ENCODE measurements around the gene HNRNPLL.
A peak's percentile ranks its signal among the peaks of the same experiment; 100 is the strongest.
"Not testable (repeated sequence)": the region's sequence is repeated elsewhere in the genome, so short reads cannot be mapped to it uniquely, and the experiment has no call there.

HNRNPLL gene

DNA sequence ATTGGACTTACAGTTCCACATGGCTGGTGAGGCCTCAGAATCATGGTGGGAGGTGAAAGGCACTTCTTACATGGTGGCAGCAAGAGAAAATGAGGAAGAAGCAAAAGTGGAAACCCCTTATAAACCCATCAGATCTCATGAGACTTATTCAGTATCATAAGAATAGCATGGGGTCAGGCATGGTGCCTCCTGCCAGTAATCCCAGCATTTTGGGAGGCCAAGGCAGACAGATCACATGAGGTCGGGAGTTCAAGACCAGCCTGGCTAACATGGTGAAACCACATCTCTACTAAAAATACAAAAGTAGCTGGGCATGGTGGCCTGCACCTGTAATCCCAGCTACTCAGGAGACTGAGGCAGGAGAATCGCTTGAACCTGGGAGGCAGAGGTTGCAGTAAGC is 6.5 kb upstream of the HNRNPLL start:
- H3K36me3 Mint-ChIP-seq, H3K4me3 Mint-ChIP-seq, H3K27ac Mint-ChIP-seq, DNase-seq, H3K27me3 Mint-ChIP-seq, H3K9me3 Mint-ChIP-seq: not testable (repeated sequence)
- H3K4me1 Mint-ChIP-seq: peaks cover 27% of the 10 kb centered on the region
- CTCF ChIA-PET: interaction anchor here (1.4 to 1.5 kb wide), 3 partner anchors 39 to 55 kb away, joined by 3 to 4 read pairs (median 4); no protein-coding TSS in a partner anchor

DNA sequence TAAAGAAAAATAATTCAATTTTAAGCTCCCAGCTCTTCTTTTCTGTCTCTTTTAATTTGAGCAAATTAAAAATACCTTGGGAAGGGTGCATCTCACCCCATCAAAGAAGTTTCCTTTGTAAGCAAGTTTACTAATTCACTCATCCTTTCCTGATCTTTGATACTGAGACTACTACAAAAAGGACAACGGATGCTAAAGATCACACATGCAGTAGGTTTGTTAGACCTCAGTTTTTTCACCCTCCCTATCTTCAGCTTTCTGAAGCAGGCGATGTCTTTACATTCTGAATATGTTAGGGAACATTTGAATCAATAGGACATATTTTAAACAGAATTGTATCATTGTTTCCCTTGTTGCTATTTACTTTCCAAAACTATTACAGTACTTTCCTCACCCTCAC is 6.0 kb upstream of the HNRNPLL start:
- peaks cover 2% of the 10 kb centered on the region for H3K36me3 Mint-ChIP-seq
- no peak overlapping the region for H3K27ac Mint-ChIP-seq
- DNase-seq: no peak
- peaks cover 2% of the 10 kb centered on the region for H3K9me3 Mint-ChIP-seq
- no peaks in the 10 kb centered on the region for H3K27me3 Mint-ChIP-seq
- CTCF ChIA-PET: interaction anchor here (1.5 kb wide), 1 partner anchor 40 kb away, joined by 3 read pairs; no protein-coding TSS in a partner anchor
- peaks cover 32% of the 10 kb centered on the region for H3K4me1 Mint-ChIP-seq
- H3K4me3 Mint-ChIP-seq: no peak overlapping the region

DNA sequence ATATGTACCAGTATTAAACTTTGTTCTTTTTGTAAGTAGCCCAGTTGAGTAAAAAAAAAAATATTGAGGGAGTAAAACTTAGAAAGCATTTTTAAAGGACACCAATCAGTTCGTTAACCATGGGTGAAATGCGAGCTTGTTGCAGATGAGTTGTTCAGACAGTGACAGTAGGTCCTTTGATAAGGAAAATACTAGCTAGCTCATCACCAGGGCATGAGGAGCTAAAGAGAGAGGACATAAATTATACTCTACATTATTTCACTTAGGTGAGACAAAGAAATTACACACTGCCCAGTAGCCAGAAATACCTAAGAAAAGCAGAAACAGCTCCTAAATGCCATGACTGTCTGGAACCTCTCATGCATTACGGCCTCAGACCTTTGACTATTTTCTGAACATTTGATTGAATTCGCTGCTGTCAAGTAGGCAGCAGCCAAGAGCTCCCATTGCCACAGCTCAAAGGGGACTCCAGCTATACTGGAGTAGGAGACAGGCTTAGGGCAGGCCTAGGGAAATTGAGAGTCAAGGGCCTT is 2.6 kb upstream of the HNRNPLL start:
- Mint-ChIP-seq H3K27me3 (no peaks in the 10 kb centered on the region), H3K27ac (no peak overlapping the region), H3K4me3 (no peak overlapping the region), H3K4me1 (peaks cover 41% of the 10 kb centered on the region), H3K36me3 (peaks cover 5% of the 10 kb centered on the region), H3K9me3 (peaks cover 2% of the 10 kb centered on the region)
- CTCF ChIA-PET: interaction anchor here (0.7 to 6.9 kb wide), 12 partner anchors 9 to 120 kb away, joined by 3 to 91 read pairs (median 4); partner anchors contain the start of gene GALM
- DNase-seq: no peak

DNA sequence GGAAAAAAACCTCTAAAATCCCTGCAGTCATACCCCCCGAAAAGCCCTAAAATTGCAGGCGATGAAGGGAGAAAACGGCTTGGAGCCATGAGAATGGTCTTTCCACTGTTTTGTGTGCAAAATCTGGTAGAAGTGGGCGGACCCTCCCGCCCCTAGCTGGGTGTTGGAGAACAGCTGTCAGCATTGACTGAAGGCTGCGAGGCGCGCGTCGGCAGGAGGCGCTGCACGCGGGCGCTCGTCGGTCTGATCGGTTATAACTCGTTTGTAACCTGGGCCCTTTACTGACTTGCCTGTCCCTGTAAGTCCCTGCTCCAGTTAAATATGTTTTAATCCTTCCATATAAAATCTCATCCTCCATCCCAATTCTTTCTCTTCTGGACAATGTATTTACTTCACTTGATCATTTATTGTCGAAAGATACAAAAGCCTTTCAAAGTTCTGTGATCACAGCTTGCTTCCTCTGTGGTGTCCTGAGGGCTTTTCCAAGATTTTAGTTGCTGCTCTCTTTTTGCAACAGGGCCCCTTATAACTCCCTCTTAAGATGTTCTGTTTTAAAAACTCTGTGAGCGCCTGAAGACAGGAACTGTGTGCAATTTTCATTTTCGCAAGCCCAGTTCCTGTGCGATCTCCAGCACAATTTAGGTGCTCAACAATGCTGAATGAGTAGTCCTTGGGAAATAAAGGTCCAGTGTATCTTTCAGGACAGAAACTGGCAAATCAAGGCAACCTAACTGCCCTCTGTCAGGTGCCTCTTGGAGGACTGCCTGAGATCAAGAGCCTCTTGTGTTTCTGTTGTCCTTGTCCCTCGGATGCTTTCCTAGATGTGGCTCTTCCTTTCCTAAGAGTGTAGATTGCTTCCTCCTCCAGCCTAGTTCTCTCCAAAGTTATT is 918 bp upstream of the HNRNPLL start:
- Mint-ChIP-seq H3K9me3 (no peaks in the 10 kb centered on the region), H3K4me3 (peak overlapping the region; percentile 94), H3K36me3 (peaks cover 6% of the 10 kb centered on the region), H3K27ac (peak overlapping the region; percentile 96), H3K27me3 (no peaks in the 10 kb centered on the region), H3K4me1 (peaks cover 43% of the 10 kb centered on the region)
- CTCF ChIA-PET: interaction anchor here (0.5 to 6.9 kb wide), 24 partner anchors 9 to 137 kb away, joined by 3 to 91 read pairs (median 4); partner anchors contain the start of gene GALM
- DNase-seq: peak; percentile 87

DNA sequence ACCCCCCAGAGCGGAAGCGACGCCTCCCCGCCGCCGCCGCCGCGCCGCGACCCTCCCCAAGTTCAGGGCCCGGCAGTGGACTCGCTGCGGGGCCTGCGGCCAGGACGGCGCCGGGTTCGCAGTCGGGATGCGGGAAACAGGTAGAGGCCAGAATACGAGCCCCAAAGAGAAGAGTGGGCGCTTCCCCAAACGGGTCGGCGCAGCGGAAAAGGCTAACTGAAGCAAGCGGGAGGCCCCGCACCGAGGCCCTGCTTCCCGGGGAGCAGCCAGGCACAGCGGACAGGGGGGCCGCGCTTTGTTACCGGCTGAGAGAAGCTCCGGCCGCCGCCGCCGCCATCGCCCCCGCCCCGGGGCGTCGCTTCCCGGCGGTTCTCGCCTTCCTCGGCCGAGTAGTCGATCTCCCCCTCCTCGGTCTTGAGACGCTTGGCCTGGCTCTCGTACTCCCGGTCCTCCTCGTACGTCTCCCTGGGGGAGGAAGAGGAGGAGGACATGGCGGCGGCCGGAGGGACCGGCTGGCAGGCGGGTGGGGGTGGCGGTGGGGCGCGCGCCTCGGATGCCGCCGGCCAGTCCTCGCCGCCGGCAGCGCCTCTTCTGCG is 494 bp downstream of the HNRNPLL start:
- peaks cover 46% of the 10 kb centered on the region for H3K4me1 Mint-ChIP-seq
- peak; percentile 60 for DNase-seq
- CTCF ChIA-PET: interaction anchor here (1.1 to 6.9 kb wide), 10 partner anchors 21 to 123 kb away, joined by 3 to 91 read pairs (median 10); partner anchors contain the start of gene GALM
- H3K27me3 Mint-ChIP-seq: no peaks in the 10 kb centered on the region
- H3K9me3 Mint-ChIP-seq: no peaks in the 10 kb centered on the region
- peak overlapping the region; percentile 94 for H3K4me3 Mint-ChIP-seq
- H3K27ac Mint-ChIP-seq: peak overlapping the region; percentile 84
- H3K36me3 Mint-ChIP-seq: peaks cover 7% of the 10 kb centered on the region

DNA sequence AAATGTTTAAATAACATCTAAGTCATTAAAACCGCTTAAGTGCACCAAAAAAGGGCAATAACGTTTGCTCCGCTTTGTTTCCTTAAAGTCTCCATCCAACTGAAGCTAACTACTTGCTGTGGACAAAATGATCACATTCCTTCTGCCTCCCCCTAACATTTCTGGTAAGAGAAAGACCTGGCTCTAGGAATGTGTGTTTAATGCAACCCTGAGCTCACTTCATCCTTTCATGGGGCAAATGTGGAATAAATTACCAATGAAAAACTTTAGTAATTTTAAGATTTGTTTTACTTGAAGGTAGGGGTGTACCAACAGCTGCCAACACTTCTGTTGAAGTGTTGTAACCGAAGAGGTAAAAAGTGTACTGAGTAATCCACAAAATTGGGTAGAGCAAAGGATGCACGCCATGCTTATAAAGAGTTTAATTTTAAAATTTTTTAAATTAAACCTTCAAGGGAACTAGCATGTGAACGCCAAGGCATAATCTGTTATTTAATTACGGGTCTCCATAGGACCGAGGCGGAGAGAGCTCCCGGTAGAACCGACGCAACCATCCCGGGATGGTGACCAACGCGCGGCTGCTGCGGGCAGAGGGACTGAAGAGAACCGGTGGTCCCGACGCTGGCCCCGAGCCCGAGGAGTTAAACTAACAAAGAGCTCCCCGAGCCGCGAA is 1.1 kb downstream of the HNRNPLL start:
- Mint-ChIP-seq H3K4me1 (peaks cover 53% of the 10 kb centered on the region), H3K27me3 (no peaks in the 10 kb centered on the region), H3K4me3 (peak overlapping the region; percentile 94), H3K36me3 (peaks cover 11% of the 10 kb centered on the region), H3K9me3 (no peaks in the 10 kb centered on the region), H3K27ac (peak overlapping the region; percentile 84)
- CTCF ChIA-PET: interaction anchor here (0.9 to 6.9 kb wide), 6 partner anchors 20 to 124 kb away, joined by 3 to 91 read pairs (median 30); partner anchors contain the start of gene GALM
- DNase-seq: no peak

DNA sequence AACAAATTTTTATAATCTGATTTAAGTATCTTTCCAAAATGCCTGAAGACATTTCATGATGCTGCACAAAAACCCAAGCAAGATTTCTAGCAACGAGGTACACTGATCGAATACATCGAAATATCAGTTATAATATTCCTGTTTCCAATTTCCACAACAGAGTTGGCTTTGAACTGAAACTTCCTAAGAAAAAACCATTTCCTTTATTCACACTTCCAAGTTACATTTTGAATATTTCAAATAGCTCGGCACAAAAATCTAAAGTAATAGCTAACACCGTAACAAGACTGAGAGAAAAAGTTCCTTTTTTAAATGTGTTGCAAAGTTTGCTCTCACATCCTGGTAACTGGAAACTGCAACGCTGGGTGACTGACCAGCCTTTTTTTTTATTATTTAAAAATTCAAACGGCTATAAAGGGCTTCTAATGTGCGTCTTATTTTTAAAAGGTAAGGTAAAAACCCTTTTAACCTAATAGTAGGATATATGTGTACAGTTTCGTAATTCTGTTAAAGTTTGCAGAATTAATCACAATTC is 1.7 kb downstream of the HNRNPLL start:
- H3K27ac Mint-ChIP-seq: peak overlapping the region; percentile 84
- H3K36me3 Mint-ChIP-seq: peaks cover 15% of the 10 kb centered on the region
- H3K4me3 Mint-ChIP-seq: peak overlapping the region; percentile 94
- no peak for DNase-seq
- peaks cover 59% of the 10 kb centered on the region for H3K4me1 Mint-ChIP-seq
- CTCF ChIA-PET: interaction anchor here (0.9 to 6.9 kb wide), 8 partner anchors 20 to 150 kb away, joined by 3 to 91 read pairs (median 4); partner anchors contain the start of genes GALM and SRSF7
- no peaks in the 10 kb centered on the region for H3K9me3 Mint-ChIP-seq
- no peaks in the 10 kb centered on the region for H3K27me3 Mint-ChIP-seq

DNA sequence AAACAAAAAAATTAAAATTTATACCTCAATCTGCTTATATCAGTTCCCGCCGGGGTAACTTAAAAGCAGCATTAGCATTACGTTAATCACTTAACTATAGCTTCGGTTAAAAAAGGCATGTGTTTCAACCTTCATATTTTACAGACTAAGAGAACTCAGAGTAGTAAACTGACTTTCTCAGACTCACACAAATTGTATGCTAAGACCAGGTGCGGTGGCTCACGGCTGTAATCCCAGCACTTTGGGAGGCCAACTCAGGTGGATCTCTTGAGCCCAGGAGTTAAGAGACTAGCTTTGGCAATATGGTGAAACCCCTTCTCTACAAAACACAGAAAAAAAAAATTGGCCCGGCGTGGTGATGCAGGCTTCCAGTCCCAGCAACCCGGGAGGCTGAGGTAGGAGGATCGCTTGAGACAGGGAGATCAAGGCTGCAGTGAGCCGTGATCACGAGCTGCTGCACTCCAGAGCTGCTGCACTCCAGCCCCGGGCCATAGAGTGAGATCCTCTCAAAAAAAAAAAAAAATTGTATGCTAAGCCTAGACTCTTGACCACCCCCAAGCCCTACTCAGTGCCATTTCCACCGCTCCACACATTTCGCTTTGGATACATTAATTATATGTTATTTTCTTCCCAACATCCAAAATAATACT is 2.4 kb downstream of the HNRNPLL start:
- DNase-seq: no peak
- peak overlapping the region; percentile 81 for H3K27ac Mint-ChIP-seq
- H3K36me3 Mint-ChIP-seq: peaks cover 16% of the 10 kb centered on the region
- peak overlapping the region; percentile 94 for H3K4me3 Mint-ChIP-seq
- CTCF ChIA-PET: interaction anchor here (0.7 to 6.9 kb wide), 6 partner anchors 19 to 151 kb away, joined by 3 to 91 read pairs (median 30); partner anchors contain the start of genes GALM and SRSF7
- H3K9me3 Mint-ChIP-seq: no peaks in the 10 kb centered on the region
- H3K27me3 Mint-ChIP-seq: no peaks in the 10 kb centered on the region
- peaks cover 63% of the 10 kb centered on the region for H3K4me1 Mint-ChIP-seq

DNA sequence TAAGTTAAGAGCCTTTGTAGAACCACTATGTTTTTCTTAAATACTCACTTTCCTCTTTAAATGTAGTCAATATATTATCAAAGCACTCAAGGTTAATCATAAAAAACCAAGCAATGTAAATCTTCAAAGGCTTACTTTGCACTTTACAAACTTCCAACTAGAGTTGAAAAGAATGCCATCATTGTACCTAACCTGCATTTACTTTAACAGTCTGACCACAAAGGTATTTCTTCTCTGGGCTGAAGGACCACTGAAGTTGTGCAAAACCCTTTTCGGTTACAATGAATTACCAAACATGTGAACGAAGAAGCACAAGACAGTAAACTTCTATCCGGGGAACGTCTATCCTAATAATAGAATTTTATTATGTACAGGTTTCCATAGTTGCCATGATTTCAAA is 3.0 kb downstream of the HNRNPLL start:
- Mint-ChIP-seq H3K4me3 (no peak overlapping the region), H3K27me3 (no peaks in the 10 kb centered on the region), H3K27ac (no peak overlapping the region), H3K4me1 (peaks cover 69% of the 10 kb centered on the region), H3K36me3 (peaks cover 16% of the 10 kb centered on the region), H3K9me3 (no peaks in the 10 kb centered on the region)
- CTCF ChIA-PET: interaction anchor here (0.7 to 6.6 kb wide), 4 partner anchors 18 to 151 kb away, joined by 3 to 59 read pairs (median 29); partner anchors contain the start of genes GALM and SRSF7
- DNase-seq: no peak

DNA sequence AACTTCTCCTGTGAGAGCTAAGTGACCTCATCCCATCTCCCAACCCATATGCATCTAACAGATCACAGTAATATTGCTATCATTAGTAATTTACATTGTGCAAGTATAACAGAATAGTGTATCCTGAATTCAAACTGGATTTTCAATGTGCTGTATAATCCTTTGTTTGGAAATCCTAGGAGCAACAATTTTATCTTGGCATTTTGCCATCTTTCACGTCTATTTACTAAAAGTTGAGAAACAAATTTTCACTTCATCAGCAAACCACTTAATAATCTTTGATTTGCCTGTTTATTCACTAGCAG is 3.8 kb downstream of the HNRNPLL start:
- Mint-ChIP-seq H3K9me3 (no peaks in the 10 kb centered on the region), H3K4me3 (no peak overlapping the region), H3K27me3 (no peaks in the 10 kb centered on the region), H3K27ac (peak overlapping the region; percentile 29), H3K4me1 (peaks cover 73% of the 10 kb centered on the region), H3K36me3 (peaks cover 16% of the 10 kb centered on the region)
- DNase-seq: no peak
- CTCF ChIA-PET: interaction anchor here (0.7 to 6.6 kb wide), 8 partner anchors 10 to 145 kb away, joined by 3 to 59 read pairs (median 4); no protein-coding TSS in a partner anchor

DNA sequence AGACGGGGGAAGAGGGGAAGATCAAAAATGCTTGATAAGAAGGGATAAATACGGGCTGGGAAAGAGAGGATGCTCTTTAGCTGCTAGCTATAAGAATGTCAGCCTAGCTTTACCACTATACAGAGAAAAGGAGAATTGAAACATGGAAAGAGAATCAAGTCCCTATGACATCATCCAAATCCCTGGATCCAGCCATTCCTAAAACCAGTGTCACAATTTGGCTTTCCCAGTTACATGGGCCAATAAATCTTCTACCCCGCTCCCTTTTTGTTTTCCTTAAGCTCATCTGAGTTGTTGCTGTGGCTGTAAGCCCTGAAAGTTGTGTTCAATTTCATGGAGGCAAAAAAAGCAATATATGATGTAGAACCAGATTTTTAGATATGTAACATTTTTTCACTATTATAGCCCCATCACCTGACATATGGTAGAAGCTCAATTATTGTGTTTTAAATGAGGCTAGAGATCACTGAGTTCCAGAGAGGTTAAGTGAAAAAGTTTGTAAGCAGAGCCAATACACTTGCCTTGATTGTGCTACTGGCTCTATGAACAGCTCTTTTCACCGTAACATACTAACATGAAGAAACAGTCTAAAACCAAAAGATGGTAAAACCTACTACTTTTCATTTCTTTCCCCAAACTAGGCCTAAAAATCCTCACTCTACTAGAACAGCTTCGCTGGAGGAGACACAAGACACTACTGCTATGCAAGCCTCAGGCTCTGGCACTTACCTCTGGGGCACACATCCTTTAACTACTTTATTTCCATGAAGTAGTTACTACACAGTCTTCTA is 4.3 kb downstream of the HNRNPLL start:
- Mint-ChIP-seq H3K27ac (peak overlapping the region; percentile 39), H3K9me3 (no peaks in the 10 kb centered on the region), H3K36me3 (peaks cover 16% of the 10 kb centered on the region), H3K4me1 (peaks cover 72% of the 10 kb centered on the region), H3K4me3 (no peak overlapping the region), H3K27me3 (no peaks in the 10 kb centered on the region)
- CTCF ChIA-PET: interaction anchor here (0.7 to 6.6 kb wide), 9 partner anchors 9 to 146 kb away, joined by 3 to 59 read pairs (median 3); no protein-coding TSS in a partner anchor
- DNase-seq: no peak

DNA sequence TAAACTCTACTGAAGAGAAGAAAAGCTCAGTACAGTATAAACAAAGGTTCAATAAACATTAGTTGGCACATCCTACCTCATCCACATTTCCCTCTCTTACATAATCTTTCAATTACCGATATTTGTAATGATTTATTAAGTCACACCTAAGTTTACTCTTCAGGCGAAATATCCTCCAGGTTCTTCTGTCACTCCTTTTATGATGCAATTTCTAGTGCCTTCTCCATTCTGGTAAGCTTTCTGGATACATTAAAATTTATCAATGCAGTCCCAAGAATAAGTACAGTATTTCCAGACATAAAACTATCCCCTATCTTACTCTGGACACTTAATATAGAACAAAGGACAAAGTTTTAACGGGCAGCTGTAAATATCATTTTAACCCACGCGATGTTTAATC is 5.6 kb downstream of the HNRNPLL start:
- Mint-ChIP-seq H3K9me3 (no peaks in the 10 kb centered on the region), H3K36me3 (peaks cover 16% of the 10 kb centered on the region), H3K4me1 (peaks cover 79% of the 10 kb centered on the region), H3K27me3 (no peaks in the 10 kb centered on the region), H3K4me3 (no peak overlapping the region), H3K27ac (no peak overlapping the region)
- CTCF ChIA-PET: interaction anchor here (1.6 to 6.6 kb wide), 2 partner anchors 8 to 16 kb away, joined by 3 to 59 read pairs; no protein-coding TSS in a partner anchor
- DNase-seq: no peak
